GM20000 (cell line): ENCODE measurements around the gene AGO4.
A peak's percentile ranks its signal among the peaks of the same experiment; 100 is the strongest.
"Not testable (repeated sequence)": the region's sequence is repeated elsewhere in the genome, so short reads cannot be mapped to it uniquely, and the experiment has no call there.

Experiments used
- DNase-seq: peaks from one replicate; pipeline ENCODE4 v3.0.0; 2012; ENCODE audit warnings: low spot score
- CTCF ChIP-seq: IDR thresholded peaks from 2 replicates; pipeline ENCODE4 v1.5.1; 2012; ENCODE audit warnings: mild to moderate bottlenecking, control low read depth; ENCODE audit errors: extremely low read depth, missing control alignments

AGO4 gene

DNA sequence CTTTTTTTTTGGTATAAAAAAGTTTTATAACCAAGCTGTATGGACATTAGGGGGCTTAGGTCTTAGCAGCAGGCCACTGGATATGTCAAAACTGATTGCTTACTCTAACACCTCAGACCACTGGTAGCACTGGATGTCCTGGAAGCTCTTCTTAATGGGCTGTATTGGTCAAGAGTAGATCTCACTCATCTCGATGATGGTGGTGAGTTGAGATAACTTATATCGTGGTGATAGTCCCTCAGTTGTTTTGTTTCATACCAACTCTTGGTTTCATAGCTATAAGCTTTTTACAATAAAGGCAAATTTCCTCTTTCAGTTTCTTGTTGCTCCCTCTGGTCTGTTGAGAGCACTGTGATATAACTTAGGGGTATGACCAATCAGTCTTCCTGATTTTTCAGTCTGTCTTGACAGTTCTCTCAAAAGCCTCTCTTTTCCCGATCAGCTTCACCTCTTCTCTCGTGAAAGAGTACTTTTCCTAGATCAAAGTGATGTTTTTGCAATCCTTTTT lies 65.5 kb downstream of the AGO4 start:
- TF ChIP-seq CTCF, result no peak
- no peak for DNase-seq

GRCh38 chr1:35874115-35874514 lies 66.3 kb downstream of the AGO4 start:
- not testable (repeated sequence) for DNase-seq

DNA sequence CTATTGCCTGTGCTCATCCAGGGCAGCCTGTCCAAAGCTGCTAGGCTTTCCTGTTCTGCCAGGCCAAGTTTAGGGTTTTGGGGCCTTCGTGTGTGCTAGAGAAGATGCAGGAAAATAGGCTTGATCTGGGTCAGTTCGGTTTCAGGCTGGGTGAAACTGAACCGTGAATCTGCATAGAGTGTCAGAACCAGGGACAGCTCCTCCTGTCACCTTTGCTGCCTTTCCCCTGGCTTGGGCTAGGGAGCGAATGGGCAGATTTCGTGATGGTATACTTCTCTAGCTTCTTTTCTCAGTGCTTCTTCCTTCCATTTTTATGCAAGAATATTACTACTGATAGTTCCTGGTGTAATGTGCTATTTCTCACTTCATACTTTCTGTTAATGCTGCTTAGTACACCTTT lies 69.2 kb downstream of the AGO4 start:
- DNase-seq, result peak; percentile 34
- TF ChIP-seq CTCF, result no peak

DNA sequence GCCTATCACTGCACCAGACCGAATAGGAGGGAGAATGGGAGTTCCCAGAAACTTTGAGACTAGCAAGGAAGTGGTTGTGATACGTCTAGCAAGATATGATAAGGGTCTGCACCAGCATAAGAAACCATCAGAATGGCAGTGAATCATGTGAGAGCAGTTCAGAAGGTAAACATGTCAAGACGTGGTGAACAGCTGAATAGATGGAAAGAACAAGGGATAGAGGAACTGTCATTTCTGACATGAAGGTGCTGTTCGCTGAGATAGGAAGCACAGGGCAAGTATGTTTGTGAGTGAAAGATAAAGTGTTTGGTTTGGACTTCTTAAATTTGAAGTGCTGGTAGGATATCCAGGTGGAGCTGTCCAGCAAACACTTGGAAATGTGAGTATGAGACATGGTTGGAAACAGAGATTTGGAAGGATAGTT lies 74.0 kb downstream of the AGO4 start:
- no peak for TF ChIP-seq CTCF
- DNase-seq, result no peak

DNA sequence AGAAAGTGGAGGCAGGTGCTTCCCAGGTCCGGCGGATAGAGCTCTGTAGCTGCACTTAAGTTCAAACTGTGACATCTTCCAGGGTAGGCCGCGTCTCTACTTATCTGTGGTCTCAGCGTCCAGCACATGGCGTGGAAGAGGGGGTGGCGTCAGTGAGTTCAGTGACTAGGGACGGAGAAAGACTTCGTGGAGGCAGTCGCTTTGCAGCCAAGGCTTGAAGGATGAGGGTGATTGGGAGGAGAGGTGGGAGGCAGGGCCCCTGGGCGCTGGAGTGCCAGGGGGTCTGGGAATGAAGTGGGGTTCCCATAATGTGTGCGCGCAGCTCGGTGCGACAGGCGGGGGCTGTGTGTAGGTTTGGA lies 74.7 kb downstream of the AGO4 start:
- TF ChIP-seq CTCF, result no peak
- no peak for DNase-seq

- peak; percentile 100 for DNase-seq
- TF ChIP-seq CTCF, result peak; percentile 99
Measured at GRCh38 chr1:35882945-35883634, 75.3 kb downstream of the AGO4 start, which contains the start of gene AGO1. TSS of gene AGO1 (plus strand) at chr1:35883209. CDS start at chr1:35883422, 213 bp downstream.

GRCh38 chr1:35883635-35884101 lies 75.9 kb downstream of the AGO4 start:
- DNase-seq, result peak; percentile 78
- TF ChIP-seq CTCF, result no peak

GRCh38 chr1:35884934-35885333 lies 77.1 kb downstream of the AGO4 start:
- no peak for TF ChIP-seq CTCF
- no peak for DNase-seq
